Measurements from ENCODE around the gene CDH13. TPM values are rescaled to one million over a fixed set of nuclear protein-coding genes. Genes with fewer than 3 reads are reported as not detected.

The CDH13 gene
- total and polyA plus RNA-seq, 12 donors: 0.86 to 30.6 (median 2.4) TPM

DNA sequence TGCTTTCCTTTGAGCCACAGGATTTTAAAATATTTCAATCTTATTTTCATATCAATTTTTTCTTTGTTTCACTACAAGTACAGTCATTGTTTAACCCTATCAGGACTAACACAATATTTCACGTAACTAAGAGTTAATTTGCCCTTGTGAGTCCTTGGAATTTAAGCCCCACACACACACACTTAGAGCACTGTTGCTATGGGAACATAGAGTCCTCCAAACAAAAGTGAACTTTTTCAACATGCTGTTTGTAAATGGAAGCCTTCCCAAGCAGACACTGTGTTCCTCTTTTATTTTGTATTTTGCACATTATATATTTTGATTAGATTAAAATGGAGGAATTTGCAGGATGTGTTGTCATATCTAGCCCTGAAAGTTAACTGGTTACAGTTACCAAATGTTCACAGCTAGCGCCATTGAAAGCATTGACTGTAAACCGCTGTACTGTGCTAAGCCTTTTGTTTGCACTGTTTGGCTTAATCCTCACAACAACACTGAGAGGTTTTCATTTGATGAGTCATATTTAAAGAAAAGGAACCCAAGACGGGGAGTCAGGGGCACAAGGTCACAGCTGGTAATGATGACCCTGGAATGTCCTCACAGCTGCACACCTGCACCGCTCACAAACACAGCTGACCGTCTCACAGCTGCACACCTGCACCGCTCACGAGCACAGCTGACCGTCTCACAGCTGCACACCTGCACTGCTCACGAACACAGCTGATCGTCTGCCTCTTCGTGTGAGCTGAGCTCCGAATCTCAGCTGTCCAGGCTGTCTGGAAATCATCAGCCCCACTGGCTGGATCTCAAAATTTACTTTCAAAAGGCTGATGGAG is 1187.3 kb downstream of the CDH13 start:
- DNase-seq: peak in 4 of 7 donors; percentile 32 to 44 (median 38)
- TF ChIP-seq, protein P1, sequence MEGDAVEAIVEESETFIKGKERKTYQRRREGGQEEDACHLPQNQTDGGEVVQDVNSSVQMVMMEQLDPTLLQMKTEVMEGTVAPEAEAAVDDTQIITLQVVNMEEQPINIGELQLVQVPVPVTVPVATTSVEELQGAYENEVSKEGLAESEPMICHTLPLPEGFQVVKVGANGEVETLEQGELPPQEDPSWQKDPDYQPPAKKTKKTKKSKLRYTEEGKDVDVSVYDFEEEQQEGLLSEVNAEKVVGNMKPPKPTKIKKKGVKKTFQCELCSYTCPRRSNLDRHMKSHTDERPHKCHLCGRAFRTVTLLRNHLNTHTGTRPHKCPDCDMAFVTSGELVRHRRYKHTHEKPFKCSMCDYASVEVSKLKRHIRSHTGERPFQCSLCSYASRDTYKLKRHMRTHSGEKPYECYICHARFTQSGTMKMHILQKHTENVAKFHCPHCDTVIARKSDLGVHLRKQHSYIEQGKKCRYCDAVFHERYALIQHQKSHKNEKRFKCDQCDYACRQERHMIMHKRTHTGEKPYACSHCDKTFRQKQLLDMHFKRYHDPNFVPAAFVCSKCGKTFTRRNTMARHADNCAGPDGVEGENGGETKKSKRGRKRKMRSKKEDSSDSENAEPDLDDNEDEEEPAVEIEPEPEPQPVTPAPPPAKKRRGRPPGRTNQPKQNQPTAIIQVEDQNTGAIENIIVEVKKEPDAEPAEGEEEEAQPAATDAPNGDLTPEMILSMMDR (IDR thresholded peaks at IDR 0.05): no peak
- no peak for TF ChIP-seq POLR2A (IDR thresholded peaks at IDR 0.05)
- Histone ChIP-seq H3K27me3 (no peaks in the 10 kb centered on the region), H3K4me3 (no peak overlapping the region), H3K4me1 (replicated peaks in 1 of 2) (peaks cover 23 to 40% of the 10 kb centered on the region in 2 donors), H3K9me3 (replicated peaks in 1 of 3) (no peaks in the 10 kb centered on the region), H3K36me3 (replicated peaks in 1 of 2) (peaks cover 0 to 30% of the 10 kb centered on the region in 2 donors), H3K27ac (peak overlapping the region in 1 of 5 donors; percentile 10)
- intact Hi-C loops (cut with DNase I): no loop called here
- 7 to 30% (median 25%) methylated on average over 9 to 13 of the region's 13 CpGs for WGBS, 4 donors

DNA sequence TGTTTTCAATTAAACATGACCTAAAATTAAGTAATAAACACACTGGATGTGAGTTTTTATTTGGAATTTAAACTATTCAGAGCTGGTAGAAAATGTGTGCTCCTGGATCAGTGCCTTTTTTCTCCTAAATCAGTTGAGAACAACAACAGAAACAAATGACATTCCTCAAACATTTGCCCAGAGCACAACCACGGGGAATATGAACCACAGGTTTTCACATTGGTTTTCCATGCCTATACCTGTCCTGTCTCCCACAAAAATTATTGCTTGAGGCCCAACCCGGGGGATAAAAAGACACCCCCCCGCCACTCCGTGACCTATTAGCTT is 1187.9 kb downstream of the CDH13 start:
- Histone ChIP-seq H3K27me3 (no peaks in the 10 kb centered on the region), H3K36me3 (replicated peaks in 1 of 2) (peaks cover 0 to 30% of the 10 kb centered on the region in 2 donors), H3K4me3 (no peak overlapping the region), H3K9me3 (replicated peaks in 1 of 3) (no peaks in the 10 kb centered on the region), H3K4me1 (replicated peaks in 1 of 2) (peaks cover 21 to 34% of the 10 kb centered on the region in 2 donors), H3K27ac (peak overlapping the region in 1 of 5 donors; percentile 10)
- 66 to 76% (median 72%) methylated on average over 4 of the region's 4 CpGs for WGBS, 4 donors
- intact Hi-C loops (cut with DNase I): no loop called here
- no peak for DNase-seq
- no peak for TF ChIP-seq POLR2A (IDR thresholded peaks at IDR 0.05)
- TF ChIP-seq, protein P1 (IDR thresholded peaks at IDR 0.05): no peak

DNA sequence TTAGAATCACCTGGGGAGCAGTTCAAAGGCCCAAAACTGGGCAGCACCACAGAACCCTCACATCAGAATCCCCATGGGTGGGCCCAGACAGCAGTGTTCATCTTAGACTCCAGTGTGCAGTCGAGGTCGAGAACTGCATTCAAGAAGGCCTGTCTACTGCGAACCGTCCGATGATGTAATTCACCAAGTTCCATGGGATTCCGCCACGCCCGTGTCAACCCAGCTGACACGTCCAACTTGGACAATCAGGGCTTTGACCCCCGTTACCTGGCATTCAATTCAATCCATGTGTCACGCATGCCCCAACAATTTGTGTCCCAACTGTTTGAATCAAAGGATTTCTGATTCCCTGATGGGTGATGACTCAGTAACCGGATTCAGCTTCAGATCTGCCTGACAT is 1190.3 kb downstream of the CDH13 start:
- intact Hi-C loops (cut with DNase I): no loop called here
- Histone ChIP-seq H3K36me3 (replicated peaks in 1 of 2) (peaks cover 0 to 9% of the 10 kb centered on the region in 2 donors), H3K27ac (no peak overlapping the region), H3K9me3 (replicated peaks in 1 of 3) (no peaks in the 10 kb centered on the region), H3K4me3 (no peak overlapping the region), H3K27me3 (no peaks in the 10 kb centered on the region), H3K4me1 (replicated peaks in 1 of 2) (peaks cover 12 to 14% of the 10 kb centered on the region in 2 donors)
- WGBS, 4 donors: 87 to 95% (median 94%) methylated on average over 9 to 12 of the region's 12 CpGs
- no peak for DNase-seq
- TF ChIP-seq POLR2A (IDR thresholded peaks at IDR 0.05): no peak
- TF ChIP-seq, protein P1 (IDR thresholded peaks at IDR 0.05): no peak

DNA sequence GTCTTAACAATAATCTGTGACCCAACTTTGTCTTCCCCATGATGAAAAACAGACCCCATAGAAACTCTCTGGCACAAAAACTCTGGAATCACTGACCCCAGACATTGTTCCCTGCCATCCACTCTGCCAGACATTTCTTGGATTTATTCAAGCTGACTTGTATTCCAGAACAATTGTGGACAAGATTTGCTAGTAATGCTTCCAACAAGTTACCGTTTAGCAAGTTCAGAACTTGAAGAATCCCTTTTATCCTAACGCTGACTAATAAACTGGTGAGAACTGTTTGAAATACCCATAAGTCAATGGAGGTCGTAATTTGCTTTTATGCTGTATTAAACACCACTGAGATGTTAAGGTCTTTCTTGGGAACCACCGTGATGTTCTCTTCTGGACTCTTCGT is 1191.5 kb downstream of the CDH13 start:
- DNase-seq: no peak
- Histone ChIP-seq H3K27ac (no peak overlapping the region), H3K9me3 (replicated peaks in 1 of 3) (no peaks in the 10 kb centered on the region), H3K4me1 (replicated peaks in 1 of 2) (peaks cover 12% of the 10 kb centered on the region in 2 donors), H3K4me3 (no peak overlapping the region), H3K36me3 (replicated peaks in 1 of 2) (no peaks in the 10 kb centered on the region), H3K27me3 (no peaks in the 10 kb centered on the region)
- WGBS, 4 donors: 80 to 93% (median 84%) methylated on average over 5 of the region's 5 CpGs
- intact Hi-C loops (cut with DNase I): no loop called here
- TF ChIP-seq POLR2A (IDR thresholded peaks at IDR 0.05): no peak
- TF ChIP-seq, protein P1 (IDR thresholded peaks at IDR 0.05): no peak

All from adrenal gland (tissue), 12 donors.